ENCODE results near the gene TRPM3. TPM values are rescaled to one million over a fixed set of nuclear protein-coding genes. Genes with fewer than 3 reads are reported as not detected.

Gene TRPM3
- total and polyA plus RNA-seq, 9 of the 15 experiments (the other 6 are each of a cell fraction or from before 2014, with no cell fraction given) = 0.04 TPM; not detected in 8

- no peak for TF ChIP-seq PTRF (tag; IDR thresholded peaks at IDR 0.05)
Observed at GRCh38 chr9:70806875-70807274, 314.5 kb downstream of the TRPM3 start (continued).

- H3K4me2 ChIP-seq (ENCODE audit: insufficient read depth, low read length) = no peak overlapping the region
- ATAC-seq = no peak
- in situ Hi-C loops (cut with MboI) = no loop called here
- no peaks in the 10 kb centered on the region for H3K27me3 ChIP-seq (ENCODE audit: control insufficient read depth in 2 of 2, insufficient read depth in 2 of 2, low read length in 2 of 2)
- H2AFZ ChIP-seq (ENCODE audit: low read depth, low read length) = no peak overlapping the region
- H4K20me1 ChIP-seq (replicated peaks; ENCODE audit: control insufficient read depth, insufficient read depth, low read length) = no peaks in the 10 kb centered on the region
- H3K4me3 ChIP-seq = no peak overlapping the region
- FAIRE-seq = no peak
- WGBS (ENCODE audit: insufficient coverage, low coverage, missing lambda C conversion rate) = 0% methylated on average over 6 of the region's 6 CpGs
- ChIA-PET CTCF (ENCODE audit: low intra/inter-chr PET ratio) (no interaction called here), POLR2A (no interaction called here)
- no peak overlapping the region for H3K9ac ChIP-seq (ENCODE audit: insufficient read depth in 1 of 2, low read depth in 2 of 2, low read length in 2 of 2)
- no peaks in the 10 kb centered on the region for H3K9me3 ChIP-seq (replicated peaks; ENCODE audit: control insufficient read depth, insufficient read depth, low read depth, low read length)
- H3K27ac ChIP-seq (ENCODE audit: extremely low read depth, low read depth, low read length) = no peak overlapping the region
- BruUV-seq (replicated peaks) = no TSS peak
- DNase-seq (ENCODE audit: extremely low read depth in 1 of 4, low spot score in 3 of 4) = no peak
- H3K4me1 ChIP-seq (replicated peaks in 1 of 2; ENCODE audit: control insufficient read depth in 2 of 2, insufficient read depth in 2 of 2, low read length in 2 of 2) = no peaks in the 10 kb centered on the region
- intact Hi-C loops (cut with micrococcal nuclease) = no loop called here
- no peaks in the 10 kb centered on the region for H3K79me2 ChIP-seq (ENCODE audit: control insufficient read depth, insufficient read depth, low read length)
- H3K9me1 ChIP-seq (ENCODE audit: control insufficient read depth, insufficient read depth, low read length) = no peaks in the 10 kb centered on the region
- H3K36me3 ChIP-seq (ENCODE audit: control insufficient read depth, insufficient read depth, low read length) = no peaks in the 10 kb centered on the region
- no peak for TF ChIP-seq BCL6 (CRISPR knock-in tag; IDR thresholded peaks at IDR 0.05)
- TF ChIP-seq ZNF174 (CRISPR knock-in tag; IDR thresholded peaks at IDR 0.05) = no peak
- no peak for TF ChIP-seq THRA (IDR thresholded peaks at IDR 0.05)
- TF ChIP-seq ZNF766 (CRISPR knock-in tag; conservative IDR thresholded peaks at IDR 0.05) = no peak
- TF ChIP-seq GATAD2A (IDR thresholded peaks at IDR 0.05) = no peak
- no peak for TF ChIP-seq ZHX1 (conservative IDR thresholded peaks at IDR 0.05; ENCODE audit: low read length)
- no peak for TF ChIP-seq ZNF280B (CRISPR knock-in tag; IDR thresholded peaks at IDR 0.05)
- no peak for TF ChIP-seq MCM2 (IDR thresholded peaks at IDR 0.05; ENCODE audit: low read depth)
- TF ChIP-seq TCF7L2 (IDR thresholded peaks at IDR 0.05; ENCODE audit: low read depth, low read length) = no peak
- TF ChIP-seq POLR3G (IDR thresholded peaks at IDR 0.05; ENCODE audit: extremely low read depth, insufficient read length, insufficient replicate concordance) = no peak
- no peak for TF ChIP-seq TRIM25 (IDR thresholded peaks at IDR 0.05; ENCODE audit: borderline replicate concordance)
- TF ChIP-seq E2F6 (IDR thresholded peaks at IDR 0.05; ENCODE audit: borderline replicate concordance in 1 of 2, extremely low read depth in 1 of 2, insufficient read depth in 1 of 2, insufficient read length in 1 of 2, low read depth in 1 of 2, low read length in 1 of 2, poor library complexity in 1 of 2, severe bottlenecking in 1 of 2) = no peak
Observed at GRCh38 chr9:70805949-70806348, 315.5 kb downstream of the TRPM3 start.

Data from K562 (cell line).